HG03439 (cell line): ENCODE results near the gene CNKSR2.
"Not testable (repeated sequence)": the region's sequence is repeated elsewhere in the genome, so short reads cannot be mapped to it uniquely, and the experiment has no call there.

ENCODE experiments used
- ATAC-seq: cut with Tn5 transposase; IDR thresholded peaks from one replicate; pipeline ENCODE4 v1.9.1; 2021; ENCODE audit warnings: mild to moderate bottlenecking, moderate library complexity; ENCODE audit not compliant: unreplicated experiment

The CNKSR2 gene

DNA sequence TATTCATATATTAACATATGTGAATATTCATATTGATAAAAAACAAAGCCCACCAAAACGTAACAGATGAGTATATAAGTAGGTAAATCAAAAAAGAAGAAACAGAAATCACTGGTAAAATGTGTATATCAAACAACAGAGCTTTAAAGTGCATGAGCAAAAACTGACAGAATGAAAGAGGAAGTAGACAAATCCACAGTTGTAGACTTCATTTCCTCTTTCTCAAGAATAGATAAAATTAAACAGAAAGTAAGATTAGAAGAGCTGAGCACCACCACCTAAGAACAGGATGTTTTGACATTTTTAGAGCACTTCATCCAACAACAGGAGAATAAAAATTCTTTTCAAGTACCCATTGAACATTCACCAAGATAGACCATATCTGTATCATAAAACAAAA is 64.6 kb downstream of the CNKSR2 start:
- peak; percentile 95 for ATAC-seq

DNA sequence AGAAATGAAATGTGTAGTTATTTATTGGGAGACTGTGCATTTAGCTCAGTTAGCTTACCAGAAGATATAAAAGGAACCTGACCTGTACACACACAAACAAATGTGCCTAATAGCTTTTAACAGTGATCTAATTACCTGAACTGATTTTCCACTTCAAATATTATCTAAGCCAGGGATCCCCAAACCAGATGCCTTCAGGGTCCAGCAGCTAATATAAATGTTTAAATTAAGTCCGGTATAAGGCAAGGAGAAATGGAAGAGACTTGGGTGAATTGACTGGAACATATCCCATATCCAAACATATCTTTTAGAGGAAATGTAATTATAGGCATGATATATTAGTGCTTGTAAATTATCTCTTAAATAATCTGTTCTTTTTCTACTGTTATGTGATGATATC is 66.7 kb downstream of the CNKSR2 start:
- ATAC-seq = no peak

DNA sequence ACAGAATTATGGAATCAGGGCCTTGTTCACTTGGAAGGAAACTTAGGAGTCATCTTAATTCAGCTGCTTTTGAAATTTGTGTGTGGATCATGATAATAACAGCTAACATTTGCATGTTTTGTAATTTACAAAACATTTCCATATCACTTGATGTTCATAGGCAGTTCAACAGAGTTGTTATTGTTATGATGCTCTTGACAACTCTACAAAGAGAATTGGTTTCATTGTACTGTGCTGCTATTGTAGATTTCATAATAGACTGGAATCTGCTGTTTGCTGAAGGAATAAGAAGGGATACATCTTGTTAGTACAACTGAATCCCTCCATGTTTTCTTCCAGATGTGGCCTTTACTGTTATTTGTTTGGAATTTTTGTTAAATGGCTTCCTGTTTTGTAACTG is 83.5 kb downstream of the CNKSR2 start:
- ATAC-seq = no peak

GRCh38 chrX:21469071-21469470 is 94.9 kb downstream of the CNKSR2 start:
- ATAC-seq = no peak

DNA sequence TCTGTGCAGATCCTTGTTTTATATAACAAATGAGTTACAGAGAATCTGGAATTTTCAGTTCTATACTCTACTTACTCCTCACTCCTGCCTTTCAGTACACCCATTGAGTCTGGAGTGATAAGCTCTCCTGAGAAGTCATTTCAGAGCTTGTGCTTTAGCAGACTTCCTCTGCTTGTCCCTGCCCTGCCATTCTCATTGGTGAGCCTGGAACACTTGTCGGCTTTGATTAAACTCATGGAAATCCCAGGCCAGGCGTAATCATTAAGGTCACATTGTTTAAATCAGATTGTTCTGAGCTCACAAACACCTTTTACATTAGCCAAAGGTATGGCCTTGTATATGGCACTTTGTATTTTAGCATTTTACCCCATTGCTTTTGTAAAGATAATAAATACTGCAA is 102.7 kb downstream of the CNKSR2 start:
- ATAC-seq = no peak

DNA sequence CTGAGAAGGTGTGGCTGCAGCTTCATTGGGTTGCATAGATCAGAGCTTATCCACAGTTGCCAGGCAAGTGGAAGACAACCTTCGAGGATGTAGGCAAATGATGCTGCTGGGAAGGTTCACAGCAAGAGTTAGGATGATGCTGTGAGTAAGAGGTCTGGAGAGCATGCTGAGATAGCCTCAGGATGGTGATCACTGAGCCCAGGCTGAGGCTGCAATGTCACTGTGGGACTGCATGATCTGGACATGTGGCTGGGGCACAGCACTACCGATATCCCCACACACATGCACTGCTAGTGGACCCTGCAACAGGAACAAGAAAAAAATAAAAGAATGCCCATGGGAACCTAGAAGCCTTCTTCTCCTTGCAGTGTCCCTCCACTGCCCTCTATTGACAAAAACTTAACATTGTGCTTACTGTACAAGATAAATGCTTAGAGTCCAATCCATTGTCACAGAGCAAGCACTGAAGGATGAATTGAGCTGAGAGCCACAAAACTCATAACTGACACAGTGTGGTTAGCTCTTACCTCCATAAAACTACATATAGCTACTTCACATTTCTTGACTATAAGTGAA is 105.6 kb downstream of the CNKSR2 start:
- no peak for ATAC-seq

DNA sequence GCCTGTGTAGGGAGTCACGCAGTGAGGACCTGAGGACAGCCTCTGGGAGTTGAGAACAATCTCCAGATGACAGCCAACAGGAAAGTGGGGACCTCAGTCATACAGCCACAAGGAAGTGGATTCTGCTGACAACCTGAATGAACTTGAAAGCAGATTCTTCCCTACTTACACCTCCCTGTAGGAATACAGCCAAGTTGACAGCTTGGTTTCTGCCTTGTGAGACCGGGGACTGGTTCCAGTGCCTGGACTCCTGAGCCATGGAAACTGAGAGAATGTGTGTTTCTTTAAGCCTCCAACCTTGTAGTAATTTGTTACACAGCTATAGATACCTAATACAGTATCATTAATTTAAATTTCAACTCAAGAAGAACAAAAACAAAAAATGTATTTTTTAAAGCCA is 107.5 kb downstream of the CNKSR2 start:
- no peak for ATAC-seq

DNA sequence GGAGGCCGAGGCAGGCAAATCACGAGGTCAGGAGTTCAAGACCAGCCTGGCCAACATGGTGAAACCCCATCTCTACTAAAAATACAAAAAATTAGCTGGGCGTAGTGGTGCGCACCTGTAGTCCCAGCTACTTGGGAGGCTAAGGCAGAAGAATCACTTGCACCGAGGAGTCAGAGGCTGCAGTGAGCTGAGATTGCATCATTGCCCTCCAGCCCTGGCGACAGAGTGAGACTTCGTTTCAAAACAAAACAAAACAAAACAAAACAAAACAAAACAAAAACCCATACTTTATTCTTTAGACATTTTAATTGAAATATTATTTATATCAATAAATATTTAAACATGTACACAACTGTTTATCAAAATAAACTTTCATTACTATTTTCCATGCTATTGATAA is 109.8 kb downstream of the CNKSR2 start:
- not testable (repeated sequence) for ATAC-seq

GRCh38 chrX:21487832-21488231 is 113.6 kb downstream of the CNKSR2 start:
- ATAC-seq = no peak

DNA sequence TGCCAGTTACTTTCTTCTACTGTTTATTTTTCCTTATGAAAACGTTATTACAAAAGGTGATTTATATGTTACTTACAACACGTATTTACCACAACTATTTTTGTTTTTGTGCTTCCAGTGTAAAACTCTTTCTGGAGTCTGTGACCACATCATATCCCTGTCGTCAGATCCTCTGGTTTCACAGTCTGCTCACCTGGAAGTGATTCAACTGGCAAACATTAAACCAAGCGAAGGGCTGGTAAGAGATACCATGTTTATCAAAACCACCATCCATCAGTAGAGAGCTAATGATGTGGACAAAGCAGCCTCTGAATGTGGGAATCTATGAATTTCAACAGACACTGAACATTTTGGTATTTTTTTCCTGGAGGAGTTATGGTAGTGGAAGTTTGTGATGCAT is 116.1 kb downstream of the CNKSR2 start:
- no peak for ATAC-seq

GRCh38 chrX:21493226-21493830 is 119.1 kb downstream of the CNKSR2 start:
- ATAC-seq = no peak

- ATAC-seq = no peak
These were observed 129.4 kb downstream of the CNKSR2 start for GRCh38 chrX:21503593-21503992.

DNA sequence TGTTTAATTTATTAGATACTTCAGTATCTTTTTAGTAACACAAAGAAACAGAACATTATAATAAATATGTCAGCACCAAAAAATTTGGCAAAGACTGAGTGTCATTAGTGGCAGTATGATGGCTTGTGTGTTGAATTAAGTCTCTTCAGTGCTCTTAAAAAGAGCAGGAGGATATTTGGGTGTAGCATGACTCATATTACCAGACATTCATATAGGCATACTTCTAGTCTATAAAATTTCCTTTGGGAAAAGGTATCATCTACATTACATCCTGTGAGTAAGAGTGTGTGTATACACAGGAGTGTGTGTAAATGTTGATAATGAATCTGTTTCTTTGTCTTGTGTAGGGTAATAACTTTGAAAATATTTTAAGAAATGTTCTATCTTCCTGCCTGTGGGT is 135.7 kb downstream of the CNKSR2 start:
- ATAC-seq = no peak

- ATAC-seq = no peak
These were observed 149.8 kb downstream of the CNKSR2 start for GRCh38 chrX:21524008-21524407.

DNA sequence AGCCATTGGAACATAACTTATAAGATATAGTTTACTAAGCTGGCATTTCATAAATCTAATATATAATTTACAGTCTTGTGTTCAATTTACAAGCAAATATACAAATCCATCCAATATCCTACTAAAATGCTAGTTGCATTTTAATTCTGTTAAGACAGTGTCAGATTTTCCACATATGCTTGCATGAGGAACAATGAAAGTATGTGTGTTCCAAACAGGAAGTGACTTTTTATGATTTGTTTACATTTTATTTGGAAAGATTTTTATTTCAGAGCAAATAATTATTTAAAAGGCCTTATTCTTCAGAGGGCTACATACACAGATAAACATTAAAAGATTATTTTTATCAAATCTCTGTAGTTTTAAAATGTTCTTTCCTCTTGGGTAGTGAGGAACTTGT is 153.9 kb downstream of the CNKSR2 start:
- ATAC-seq = no peak

DNA sequence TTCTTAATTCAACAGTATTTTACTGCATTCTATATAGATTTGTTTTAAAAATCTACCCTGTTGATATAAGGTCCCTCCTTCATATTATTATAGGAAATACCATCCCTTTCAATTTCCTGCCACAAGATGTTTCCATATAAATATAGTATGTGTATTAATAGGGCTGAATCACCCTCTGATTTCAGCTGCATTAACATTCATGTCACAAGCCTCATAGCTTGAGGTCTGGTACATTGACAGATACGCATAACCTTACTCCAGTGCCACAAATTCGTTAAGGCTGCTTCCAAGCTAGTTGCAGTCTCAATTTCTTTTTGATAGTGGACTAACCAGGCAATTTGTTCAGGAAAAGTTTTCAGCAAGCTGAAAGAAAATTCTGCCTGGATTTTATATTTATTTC is 155.6 kb downstream of the CNKSR2 start:
- no peak for ATAC-seq

DNA sequence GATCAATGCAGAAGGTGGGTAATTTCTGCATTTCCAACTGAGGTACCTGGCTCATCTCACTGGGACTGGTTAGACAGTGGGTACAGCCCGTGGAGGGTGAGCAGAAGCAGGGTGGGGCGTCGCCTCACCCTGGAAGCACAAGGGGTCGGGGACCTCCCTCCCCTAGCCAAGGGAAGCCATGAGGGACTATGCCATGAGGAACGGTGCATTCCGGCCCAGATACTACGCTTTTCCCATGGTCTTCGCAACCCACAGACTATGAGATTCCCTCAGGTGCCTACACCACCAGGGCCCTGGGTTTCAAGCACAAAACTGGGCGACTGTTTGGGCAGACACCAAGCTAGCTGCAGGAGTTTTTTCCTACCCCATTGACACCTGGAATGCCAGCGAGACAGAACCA is 170.4 kb downstream of the CNKSR2 start:
- not testable (repeated sequence) for ATAC-seq

DNA sequence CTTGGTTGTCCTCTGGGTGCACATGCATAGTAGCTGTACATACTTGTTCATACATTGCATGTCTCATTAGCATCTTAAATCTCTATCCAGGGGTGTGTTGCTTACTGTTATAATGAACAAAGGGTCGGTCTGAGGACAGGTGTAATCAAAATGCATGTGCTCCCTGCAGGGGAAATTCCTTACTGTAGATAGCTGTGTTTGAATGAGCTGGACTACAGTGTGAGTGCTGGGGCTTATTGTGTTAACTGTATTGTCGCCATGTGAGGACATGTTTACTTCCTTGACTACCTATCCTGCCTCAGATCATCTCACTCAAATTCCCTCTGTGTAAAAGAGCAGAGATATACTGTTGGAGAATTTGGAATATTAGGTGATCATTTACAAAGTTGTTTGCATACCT is 185.2 kb downstream of the CNKSR2 start:
- ATAC-seq = no peak

GRCh38 chrX:21565025-21565424 is 190.8 kb downstream of the CNKSR2 start:
- ATAC-seq = no peak

DNA sequence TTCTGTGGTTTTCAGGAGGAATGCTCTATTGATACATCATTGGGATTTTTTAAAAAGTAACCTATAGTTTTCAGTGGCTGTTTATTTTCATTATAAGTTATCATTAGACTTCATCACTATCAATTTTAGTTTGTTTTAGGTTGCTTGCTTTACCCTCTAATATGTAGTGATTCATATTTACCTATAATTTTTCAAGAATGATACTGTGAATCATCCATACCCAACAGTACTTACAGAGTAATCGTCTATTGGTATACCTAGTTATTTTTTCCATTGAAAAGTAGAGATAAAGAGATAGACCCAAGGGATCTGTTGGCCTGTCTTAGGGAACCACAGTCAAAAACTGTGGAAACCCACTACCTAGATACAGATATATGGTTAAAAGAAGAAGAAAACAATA is 200.6 kb downstream of the CNKSR2 start:
- ATAC-seq = no peak

- no peak for ATAC-seq
These were observed 207.3 kb downstream of the CNKSR2 start for GRCh38 chrX:21581479-21581878.

GRCh38 chrX:21586001-21586400 is 211.8 kb downstream of the CNKSR2 start:
- no peak for ATAC-seq
